AG08395 (cell line): Measurements from ENCODE around the gene PRUNE2.

Source experiments
- DNase-seq: peaks from one replicate; pipeline ENCODE4 v3.0.0; 2012; ENCODE audit warnings: mixed read lengths, low spot score

PRUNE2 gene

DNA sequence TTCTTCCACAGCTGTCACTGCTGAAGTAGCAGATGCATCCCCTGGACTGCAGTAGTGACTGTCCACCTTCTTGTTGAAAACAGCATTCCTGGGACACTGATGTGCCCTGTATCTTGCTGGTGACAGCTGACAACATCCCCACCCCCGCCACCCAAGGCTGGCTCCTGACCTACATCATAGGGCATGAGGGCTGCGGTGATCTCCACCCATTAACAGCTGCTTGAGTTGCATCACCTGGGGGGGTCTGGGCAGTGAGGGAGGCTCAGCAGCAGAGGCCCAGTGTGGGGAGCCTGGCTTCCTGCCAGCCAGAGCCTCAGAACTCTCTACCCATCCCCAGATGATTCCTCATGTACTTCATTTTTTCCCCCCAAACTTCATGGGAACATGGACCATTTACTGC is 4.1 kb downstream of the PRUNE2 start:
- DNase-seq, result no peak

DNA sequence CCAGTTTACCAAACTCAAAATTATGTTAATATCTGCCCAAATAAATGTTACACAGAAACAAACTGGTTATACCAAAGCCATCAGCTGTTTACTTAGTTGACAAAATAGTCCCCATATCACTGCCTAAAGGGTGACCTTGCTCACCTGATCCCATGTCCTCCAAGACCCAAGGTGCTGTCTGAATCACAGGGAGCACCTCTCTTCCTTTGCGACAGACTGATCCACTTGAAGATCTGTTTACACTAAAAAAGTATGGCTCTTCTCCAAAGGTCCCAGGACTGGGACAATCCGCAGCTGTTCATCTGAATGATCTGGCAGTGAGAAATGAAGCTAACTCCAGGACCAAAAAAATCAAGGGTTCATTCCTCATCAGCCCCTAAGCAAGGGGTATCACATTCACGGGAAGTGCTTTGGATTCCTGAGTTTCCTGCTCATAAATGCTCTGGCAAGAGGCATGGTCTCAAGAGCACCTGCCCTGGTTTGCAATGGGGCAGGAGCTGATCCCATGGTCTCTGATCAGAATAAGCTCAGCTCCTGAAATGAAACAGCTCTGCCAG is 5.0 kb downstream of the PRUNE2 start:
- DNase-seq, result no peak

DNA sequence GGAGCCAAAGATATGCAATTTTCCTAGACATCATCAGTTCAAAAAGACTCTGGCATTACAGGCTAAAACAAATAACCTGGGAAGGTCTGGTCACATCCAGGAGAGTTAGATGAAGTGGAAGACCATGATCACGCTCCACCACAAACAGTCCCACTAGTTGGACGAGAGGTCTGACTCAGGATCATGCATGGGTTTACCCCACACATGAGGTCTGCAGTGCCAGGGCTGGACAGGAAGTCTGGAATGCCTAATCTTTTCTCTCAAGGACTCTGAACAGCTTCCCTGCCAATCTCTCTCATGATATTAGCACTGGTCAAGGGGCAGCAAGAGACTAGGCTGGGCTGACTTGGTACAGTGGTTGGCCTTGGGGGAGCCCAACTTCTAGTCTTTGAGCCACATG is 7.1 kb downstream of the PRUNE2 start:
- DNase-seq, result no peak

DNA sequence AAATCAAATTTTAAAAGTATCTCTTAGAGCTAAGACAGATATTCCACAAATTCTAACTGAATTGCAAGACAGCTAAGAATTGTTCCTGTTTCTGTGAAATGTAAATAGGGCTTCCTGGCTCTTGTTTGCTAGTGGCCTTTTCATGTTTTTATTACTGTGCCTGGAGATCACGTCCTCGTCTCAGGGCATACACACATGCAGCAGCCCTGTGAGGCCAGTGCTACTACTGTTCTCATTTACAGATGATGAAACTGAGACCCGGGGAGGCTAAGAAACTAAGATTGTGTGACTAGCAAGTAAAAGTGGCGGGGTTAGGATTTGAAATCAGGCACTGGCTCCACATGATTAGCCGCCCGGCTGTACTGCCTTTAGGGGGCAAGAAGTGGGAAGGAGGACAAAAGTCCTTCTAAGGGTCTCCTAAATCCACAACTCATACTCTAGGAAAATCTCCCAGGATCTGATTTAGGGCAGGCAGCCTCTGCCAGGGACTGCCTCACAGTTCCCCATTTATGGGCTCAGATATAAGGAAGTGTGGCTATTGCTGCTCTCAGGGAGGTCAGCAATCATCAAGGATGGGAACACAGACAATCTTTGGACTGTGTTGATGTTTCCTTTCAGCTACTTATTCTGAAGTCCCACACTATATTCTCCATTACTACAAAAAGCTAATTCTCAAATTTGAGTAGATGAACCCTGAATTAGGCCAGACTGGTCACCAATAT is 7.9 kb downstream of the PRUNE2 start:
- no peak for DNase-seq

DNA sequence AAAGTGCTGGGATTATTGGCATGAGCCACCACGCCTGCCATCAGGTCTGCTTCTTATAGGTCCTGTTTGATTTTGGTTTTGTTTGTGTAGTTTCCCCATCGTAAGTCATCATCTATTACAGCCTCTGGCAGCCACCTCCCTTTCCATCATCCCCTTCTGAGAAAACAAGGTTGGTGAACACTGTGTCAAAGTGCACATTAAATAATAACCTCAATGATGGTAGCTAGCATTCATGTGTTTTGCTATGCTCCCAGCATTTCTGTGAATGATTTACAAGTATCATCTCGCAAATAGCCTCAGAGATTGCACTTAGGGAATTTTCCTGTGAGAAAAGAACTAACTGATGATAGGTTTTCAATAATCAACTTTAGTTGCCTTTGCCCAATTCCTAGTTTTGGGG is 9.9 kb downstream of the PRUNE2 start:
- no peak for DNase-seq

DNA sequence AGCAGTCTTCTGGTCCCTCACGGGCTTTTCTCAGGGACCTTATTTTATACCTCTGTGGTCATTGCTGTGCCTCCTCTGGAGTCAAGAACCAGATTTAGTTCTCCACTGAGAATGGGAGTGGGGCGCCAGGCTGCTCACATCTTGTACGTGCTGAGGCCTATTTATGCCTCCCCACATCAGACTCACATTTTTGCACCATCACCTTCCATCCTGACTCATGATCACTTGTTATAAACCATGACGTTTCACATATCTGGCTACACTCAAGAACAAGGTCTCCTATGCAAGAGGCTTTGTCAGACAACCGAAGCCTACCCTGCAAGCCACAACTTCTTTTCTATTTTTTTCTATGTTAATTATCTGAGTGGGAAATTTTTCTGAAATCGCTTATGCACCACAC is 10.7 kb downstream of the PRUNE2 start:
- DNase-seq, result no peak

DNA sequence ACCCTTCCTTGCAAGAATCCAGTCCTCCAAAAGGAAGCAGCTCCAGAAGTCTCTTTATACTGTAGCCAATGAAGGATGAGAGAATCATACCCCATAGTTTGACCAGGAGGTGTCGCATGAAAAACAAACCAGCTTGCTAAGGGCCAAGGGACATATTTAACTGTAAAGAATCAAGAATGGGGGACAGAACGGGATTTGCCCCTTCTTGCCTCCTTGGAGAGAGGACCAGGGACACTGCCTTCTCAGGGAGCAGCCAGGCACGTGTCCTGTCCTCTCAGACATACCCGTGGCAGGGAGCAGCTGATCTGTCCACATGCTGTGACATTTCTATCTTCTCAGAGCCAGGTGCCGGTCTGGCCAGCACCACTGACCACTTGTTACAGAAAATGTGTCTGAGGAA is 11.7 kb downstream of the PRUNE2 start:
- DNase-seq, result no peak

DNA sequence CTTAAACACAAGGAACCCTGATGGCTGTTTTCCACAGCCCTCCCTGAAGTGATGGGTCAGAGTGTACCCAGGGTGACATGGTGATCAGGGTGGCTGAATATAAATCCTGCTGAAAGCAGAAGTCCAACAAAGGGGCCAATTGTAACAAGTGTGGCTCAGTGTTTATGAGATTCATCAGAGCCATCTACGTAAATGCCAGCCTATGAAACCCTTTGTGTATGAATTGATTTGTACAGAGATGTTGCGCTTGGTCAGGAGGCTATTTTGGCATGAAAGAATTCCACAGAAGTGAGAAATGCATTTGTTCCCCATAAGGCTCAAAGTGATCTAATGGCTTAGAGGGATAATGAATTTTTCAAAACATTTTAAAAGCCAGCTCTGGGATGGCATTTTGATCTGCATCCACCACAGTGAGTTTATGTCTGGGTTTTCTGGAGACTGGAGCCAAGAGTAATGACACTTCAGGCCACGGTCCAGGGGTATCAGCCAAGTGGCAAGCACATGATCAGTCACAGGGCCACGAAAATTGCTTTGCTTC is 12.4 kb downstream of the PRUNE2 start:
- DNase-seq, result peak; percentile 36

DNA sequence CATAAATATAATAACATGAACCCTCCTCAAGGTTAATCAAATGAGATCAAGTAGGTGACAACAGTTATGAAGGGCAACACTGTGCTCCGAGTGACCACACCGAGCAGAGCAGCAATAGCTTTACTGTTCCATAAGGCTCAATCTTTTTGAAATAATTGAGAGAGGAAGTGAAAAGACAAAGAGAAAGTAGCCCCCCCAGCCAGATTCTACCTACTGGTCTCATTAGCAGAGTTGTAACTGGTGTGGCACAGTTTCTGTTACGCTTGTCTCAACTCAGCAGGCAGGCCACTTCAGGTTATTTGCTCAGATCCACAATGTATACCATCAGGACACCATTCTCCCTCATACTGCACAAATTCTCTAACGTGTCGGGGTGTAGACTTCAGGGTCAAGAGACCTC is 14.0 kb downstream of the PRUNE2 start:
- no peak for DNase-seq

DNA sequence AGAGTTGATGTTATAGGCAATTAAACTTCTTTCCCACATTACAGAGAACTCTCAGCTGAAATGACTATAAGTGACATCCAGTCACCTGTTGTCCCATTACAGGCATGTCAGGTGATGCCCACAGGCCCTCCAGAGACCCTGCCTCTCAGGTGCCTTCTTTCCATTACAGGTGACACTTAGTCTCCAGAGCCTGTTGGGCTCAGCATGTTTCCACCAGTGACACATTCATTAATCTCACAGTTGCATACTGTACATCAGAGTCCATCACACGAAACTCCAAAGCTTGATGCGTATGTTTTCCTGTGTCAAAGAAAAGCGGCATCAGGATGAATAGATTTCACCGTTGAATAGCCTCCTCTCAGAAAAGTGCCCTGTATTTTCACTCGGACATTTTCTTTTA is 14.6 kb downstream of the PRUNE2 start:
- DNase-seq, result no peak

DNA sequence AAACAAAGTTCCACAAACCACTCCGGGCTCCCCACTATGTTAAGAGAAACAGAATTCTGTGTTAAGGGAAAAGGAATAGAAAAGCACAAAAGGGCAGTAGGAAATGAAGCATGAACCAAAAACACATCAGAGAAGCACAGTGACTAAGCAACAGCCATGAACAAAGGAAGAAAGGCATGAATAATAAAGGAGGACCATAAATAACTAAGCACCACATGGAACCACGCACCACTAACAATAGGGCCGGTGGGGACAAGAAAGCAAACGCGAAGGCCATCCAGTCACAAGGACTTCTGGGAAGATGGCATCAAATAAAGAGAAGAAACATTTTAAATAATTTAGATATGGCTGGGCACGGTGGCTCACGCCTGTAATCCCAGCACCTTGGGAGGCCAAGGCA is 18.0 kb downstream of the PRUNE2 start:
- no peak for DNase-seq

DNA sequence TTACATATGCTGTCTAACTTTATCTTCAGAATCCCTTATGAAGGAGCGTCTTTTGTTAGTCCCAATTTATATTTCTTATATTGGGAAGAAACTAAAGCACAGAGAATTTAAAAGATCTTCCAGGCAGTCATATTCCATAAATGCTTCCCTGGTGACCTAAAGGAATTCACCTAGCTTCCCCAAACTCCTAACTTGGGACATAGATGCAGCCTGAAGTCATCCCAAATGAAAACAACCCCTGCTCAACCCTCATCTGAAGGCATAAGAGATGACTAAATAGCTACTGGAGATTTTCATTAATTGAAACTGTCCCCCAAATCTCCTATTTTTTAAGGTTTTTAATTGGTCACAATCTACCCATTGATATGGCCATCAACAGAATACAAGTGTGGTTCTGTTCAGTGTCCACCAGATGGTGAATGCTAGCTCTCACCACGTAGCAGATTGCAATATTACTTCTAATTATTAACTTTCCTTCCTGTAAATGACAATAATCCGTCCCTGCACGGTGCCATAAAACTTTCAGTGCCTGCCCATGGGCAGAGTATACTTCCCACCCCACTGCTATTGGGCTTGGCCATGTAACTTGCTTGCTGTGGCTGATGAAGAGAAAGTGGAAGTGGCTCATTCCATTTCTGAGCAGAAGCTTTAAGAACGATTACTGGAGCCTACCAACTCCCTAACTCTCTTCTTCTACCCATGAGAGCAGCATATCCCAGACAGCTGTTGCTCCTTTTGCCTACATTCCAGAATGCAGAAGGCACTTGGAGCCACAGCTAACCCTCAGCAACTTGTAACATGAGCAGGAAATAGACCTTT is 18.7 kb downstream of the PRUNE2 start:
- peak; percentile 53 for DNase-seq

DNA sequence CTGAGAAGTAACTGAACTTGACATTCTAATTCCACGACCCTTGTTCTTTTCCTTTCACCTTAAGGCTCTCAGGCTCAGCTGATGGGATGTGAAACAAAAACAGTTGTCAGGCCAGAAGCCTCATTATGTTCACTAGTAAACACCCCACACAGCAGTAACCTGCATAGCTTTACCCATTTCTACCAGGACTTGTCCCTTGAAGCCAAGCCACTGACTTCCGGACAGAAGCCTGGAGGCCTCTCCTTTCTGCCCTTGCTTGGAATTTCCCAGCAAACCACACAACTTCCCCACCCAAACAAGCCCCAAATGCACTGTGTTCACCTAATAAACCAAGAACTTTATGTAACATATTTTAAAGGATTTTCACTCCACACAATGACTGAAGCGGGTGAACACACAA is 19.6 kb downstream of the PRUNE2 start:
- DNase-seq, result no peak

DNA sequence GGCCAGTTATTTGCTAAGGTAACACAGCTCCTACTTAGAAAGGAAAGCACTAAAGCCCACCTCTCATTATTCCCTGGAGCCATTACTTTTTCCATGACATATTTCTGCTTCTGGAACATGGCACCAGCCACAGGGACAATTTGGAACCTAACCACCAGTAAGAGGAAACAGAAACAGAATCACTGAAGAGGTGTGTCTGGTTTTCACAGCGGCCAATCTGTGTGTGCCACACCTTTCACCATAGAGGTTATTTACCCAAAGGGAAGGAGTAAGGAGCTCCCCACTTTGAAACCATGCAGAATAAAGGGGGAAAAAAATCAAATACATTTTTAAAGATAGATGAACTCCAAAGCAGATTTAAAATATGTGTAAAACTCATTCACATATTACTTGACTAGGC is 21.1 kb downstream of the PRUNE2 start:
- no peak for DNase-seq

DNA sequence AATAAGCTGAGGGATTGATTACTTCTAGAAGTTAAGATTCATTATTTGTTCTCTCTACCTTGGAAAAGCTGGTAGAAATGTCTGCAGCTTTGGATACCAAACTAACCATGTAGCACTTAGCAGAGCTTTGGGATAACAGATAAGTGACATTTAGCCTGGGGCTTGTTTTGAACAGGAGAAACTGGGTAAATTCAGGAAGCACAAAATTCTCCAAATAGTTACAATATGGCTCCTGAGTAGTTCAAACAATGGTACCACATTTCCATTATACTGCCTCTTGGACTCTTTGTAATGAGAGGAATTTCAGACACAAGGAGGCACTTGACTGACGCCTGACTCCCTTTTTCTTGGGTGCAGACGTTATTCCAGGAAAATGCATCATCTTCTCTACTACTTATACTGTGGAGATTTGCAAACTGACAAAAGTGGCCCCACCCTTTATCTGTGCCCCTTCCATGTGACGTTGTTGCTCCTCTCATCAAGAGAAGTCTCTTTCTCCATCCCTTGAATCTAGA is 22.5 kb downstream of the PRUNE2 start:
- no peak for DNase-seq

DNA sequence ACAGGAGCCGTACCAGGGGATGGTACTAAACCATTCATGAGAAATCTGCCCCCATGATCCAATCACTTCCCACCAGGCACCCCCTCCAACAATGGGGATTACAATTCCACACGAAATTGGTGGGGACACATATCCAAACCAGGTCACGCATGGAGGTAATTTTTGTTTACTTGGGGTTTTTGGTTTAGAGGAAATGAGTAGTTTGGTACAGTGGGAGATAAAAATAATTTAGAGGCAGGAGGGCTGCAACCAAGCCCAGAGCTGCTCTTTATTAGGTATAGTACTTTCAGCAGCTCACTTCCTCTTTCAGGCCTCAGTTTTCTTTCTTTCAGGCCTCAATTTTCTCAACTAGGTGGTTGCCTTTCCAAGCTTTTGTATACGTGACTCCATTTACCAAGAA is 23.2 kb downstream of the PRUNE2 start:
- DNase-seq, result no peak

DNA sequence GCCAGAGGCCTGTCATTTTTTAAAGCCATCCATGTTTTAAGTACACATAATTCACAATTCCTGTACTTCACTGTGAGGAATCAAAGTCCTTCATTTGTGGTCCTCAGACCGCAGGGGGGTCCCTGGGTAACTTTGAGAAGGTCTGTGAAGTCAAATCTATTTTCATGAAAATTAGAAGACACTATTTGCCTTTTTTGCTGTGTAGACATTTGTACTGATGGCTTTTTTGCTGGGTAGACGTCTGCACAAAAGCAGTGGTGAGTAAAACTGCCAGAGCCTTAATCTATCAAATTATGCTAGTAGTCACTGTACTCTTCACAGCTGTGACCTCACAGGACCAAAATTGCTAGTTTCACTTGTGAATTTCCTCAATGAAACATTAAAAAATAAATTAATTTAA is 25.7 kb downstream of the PRUNE2 start:
- DNase-seq, result no peak

DNA sequence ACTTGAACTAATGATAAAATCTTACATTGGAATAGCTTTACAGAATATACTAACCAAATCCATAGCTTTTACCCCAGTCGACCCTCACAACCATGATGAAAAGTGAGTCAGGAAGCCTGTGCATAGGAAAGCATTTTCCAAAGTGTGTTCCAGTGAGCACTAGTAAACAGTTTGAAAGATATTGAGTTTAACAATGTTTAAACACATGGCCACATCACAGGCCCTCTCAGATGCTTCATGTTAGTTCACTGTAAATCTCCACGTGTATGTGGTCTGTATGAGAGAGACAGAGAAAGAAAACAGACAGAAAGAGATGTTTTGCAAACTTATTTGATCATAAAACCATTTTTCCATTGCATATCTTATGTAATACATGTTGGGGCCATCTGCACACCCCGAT is 27.0 kb downstream of the PRUNE2 start:
- DNase-seq, result no peak

DNA sequence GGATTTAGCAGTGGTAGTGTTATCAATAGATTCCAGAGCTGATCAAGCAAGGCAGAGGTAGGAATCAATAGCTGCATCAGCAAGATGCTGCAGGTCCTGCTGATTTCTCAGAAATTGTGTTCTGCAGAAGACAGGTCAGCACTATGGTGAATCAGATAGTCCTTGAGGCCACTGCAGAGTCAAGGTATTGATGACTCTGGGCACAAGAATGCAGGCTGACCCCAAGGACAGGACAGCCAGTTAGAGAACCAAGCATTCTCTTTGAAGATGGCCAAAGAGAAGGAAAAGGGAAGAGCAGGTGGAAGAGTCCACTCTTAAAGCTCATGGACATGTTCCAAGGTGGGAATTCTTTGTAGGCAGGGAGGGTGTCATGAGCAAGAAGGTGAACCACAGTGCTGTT is 28.0 kb downstream of the PRUNE2 start:
- no peak for DNase-seq

DNA sequence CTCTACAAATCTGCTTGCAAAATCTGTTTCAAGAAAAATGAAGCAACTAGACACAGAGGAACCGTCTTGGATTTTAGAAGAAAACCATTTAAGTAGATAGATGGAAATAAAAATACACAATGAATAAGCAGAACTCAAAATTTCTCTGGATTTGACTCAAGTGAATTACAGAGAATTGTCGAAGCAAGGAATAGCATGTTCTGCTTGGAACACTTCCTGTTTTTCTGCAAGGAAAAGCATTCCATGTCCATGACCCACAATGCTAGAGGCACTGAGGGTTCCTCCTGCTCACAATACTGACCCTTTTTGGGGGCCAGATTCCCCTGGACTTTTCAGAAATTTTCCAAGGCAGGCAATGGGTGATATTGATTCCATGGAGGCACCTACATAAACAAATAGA is 29.8 kb downstream of the PRUNE2 start:
- no peak for DNase-seq

DNA sequence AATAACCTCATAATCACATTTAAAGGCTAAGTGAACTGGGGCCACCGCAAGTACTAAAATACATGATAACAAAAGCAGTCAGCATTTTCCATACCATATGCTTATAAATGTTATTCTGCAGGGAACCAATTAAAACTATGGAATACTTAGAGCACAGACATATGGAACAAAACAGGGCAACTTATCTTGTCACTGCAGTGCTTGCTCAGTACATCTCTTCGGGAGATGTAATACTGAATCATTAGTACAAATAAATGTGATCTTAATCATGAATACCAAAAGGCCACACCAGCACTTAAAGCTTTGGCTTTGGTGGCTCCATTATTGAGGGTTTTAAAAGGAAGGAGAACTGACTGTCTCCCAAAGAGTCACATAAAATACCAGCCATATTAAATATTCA is 32.1 kb downstream of the PRUNE2 start:
- no peak for DNase-seq

DNA sequence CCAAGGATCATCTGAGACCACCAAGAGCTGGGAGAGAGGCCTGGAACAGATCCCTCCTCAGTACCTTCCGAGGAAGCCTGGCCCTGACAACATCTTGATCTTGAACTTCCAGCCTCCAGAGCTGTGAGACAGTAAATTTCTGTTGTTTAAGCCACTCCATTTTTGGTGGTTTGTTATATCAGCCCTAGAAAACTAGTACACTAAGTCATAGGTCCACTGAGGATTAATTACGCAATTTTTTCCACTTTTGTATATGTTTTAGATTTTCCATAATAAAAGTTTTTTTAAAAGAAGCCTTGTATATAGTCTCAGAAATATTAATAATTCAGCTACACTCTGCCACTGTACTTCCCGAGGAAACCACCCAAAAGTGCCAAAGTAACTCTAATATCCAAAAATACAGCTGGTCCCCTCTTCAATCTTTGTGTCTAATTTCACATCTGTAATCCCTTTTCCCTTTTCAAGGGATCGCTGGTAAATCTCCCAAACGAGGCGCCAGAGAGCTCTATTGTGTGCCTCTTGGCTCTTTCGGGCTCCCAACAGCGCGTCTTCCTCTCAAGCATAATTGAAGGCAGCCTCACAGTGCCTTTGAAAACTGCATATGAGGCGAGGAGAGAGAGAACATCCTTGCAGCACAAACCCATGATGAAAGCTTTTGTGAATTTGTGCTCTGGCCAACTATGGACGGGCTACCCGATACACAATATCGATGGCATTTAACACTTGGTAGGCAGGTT is 32.7 kb downstream of the PRUNE2 start:
- no peak for DNase-seq
